IPS DF 6.9 (cell line): ENCODE results near the gene ZAP70.
"Not testable (repeated sequence)": the region's sequence is repeated elsewhere in the genome, so short reads cannot be mapped to it uniquely, and the experiment has no call there.

Source experiments
- DNase-seq: peaks from one replicate; pipeline ENCODE4 v3.0.0-alpha.2; 2013; ENCODE audit warnings: low read depth, low spot score
- H3K27ac ChIP-seq: one replicate; pipeline ENCODE4 v1.5.1; 2013; ENCODE audit warnings: low read length, control low read depth
- H3K27me3 ChIP-seq: 2 replicates; pipeline ENCODE4 v1.6.1; 2013; ENCODE audit warnings: mild to moderate bottlenecking, low read length; ENCODE audit not compliant: control insufficient read depth, insufficient read depth
- H3K36me3 ChIP-seq: 2 replicates; pipeline ENCODE4 v1.6.1; 2013; ENCODE audit warnings: low read length; ENCODE audit not compliant: control insufficient read depth, insufficient read depth
- H3K4me1 ChIP-seq: 2 replicates; pipeline ENCODE4 v1.6.1; 2013; ENCODE audit warnings: low read length; ENCODE audit not compliant: control insufficient read depth, insufficient read depth
- H3K4me3 ChIP-seq: 2 replicates; pipeline ENCODE4 v1.5.1; 2013; ENCODE audit warnings: mild to moderate bottlenecking, low read length
- H3K9me3 ChIP-seq: 2 replicates; pipeline ENCODE4 v1.6.1; 2013; ENCODE audit warnings: low read length, inconsistent platforms; ENCODE audit not compliant: control insufficient read depth, insufficient read depth
- WGBS: extraction: QIAGEN DNeasy Blood & Tissue Kit; methylation state at CpG from one replicate; pipeline ENCODE4 v1.1.7; 2013; ENCODE audit warnings: mixed read lengths, missing lambda C conversion rate; ENCODE audit not compliant: insufficient read length, insufficient coverage; 5-methylcytosine and 5-hydroxymethylcytosine counted together

The ZAP70 gene

GRCh38 chr2:97708048-97708380 lies 5.4 kb upstream of the ZAP70 start:
- no peaks in the 10 kb centered on the region for H3K27me3 ChIP-seq

GRCh38 chr2:97708608-97709007 lies 4.8 kb upstream of the ZAP70 start:
- no peaks in the 10 kb centered on the region; the same call in 1 of the 2 replicates for H3K4me1 ChIP-seq
- no peaks in the 10 kb centered on the region for H3K27me3 ChIP-seq
- H3K27ac ChIP-seq, result no peak overlapping the region
- WGBS, result no CpG with 5 or more reads among the region's 8 CpGs
- no peaks in the 10 kb centered on the region for H3K36me3 ChIP-seq
- DNase-seq, result no peak
- no peaks in the 10 kb centered on the region for H3K9me3 ChIP-seq
- no peak overlapping the region for H3K4me3 ChIP-seq

More at GRCh38 chr2:97708048-97708380, 5.4 kb upstream of the ZAP70 start:
- H3K9me3 ChIP-seq, result no peaks in the 10 kb centered on the region
- H3K4me3 ChIP-seq, result no peak overlapping the region
- no peak for DNase-seq
- H3K4me1 ChIP-seq, result no peaks in the 10 kb centered on the region
- no CpG with 5 or more reads among the region's 4 CpGs for WGBS
- H3K36me3 ChIP-seq, result no peaks in the 10 kb centered on the region
- H3K27ac ChIP-seq, result no peak overlapping the region

GRCh38 chr2:97711394-97711711 lies 2.0 kb upstream of the ZAP70 start:
- Histone ChIP-seq H3K9me3 (no peaks in the 10 kb centered on the region), H3K36me3 (no peaks in the 10 kb centered on the region), H3K4me3 (no peak overlapping the region), H3K27me3 (no peaks in the 10 kb centered on the region), H3K27ac (no peak overlapping the region), H3K4me1 (no peaks in the 10 kb centered on the region; the same call in 1 of the 2 replicates)
- no peak for DNase-seq
- WGBS, result no CpG with 5 or more reads among the region's 6 CpGs

GRCh38 chr2:97712175-97712574 lies 1.2 kb upstream of the ZAP70 start:
- H3K4me1 ChIP-seq, DNase-seq, H3K27me3 ChIP-seq, H3K36me3 ChIP-seq, H3K9me3 ChIP-seq, H3K4me3 ChIP-seq, H3K27ac ChIP-seq: not testable (repeated sequence)
- WGBS, result no CpG with 5 or more reads among the region's 9 CpGs

- Histone ChIP-seq H3K36me3 (no peaks in the 10 kb centered on the region), H3K4me3 (no peak overlapping the region), H3K27ac (no peak overlapping the region), H3K27me3 (no peaks in the 10 kb centered on the region), H3K4me1 (no peaks in the 10 kb centered on the region; the same call in 1 of the 2 replicates), H3K9me3 (no peaks in the 10 kb centered on the region)
- no CpG with 5 or more reads among the region's 11 CpGs for WGBS
- DNase-seq, result no peak
Measured at GRCh38 chr2:97712693-97713295, 582 bp upstream of the ZAP70 start.

- Histone ChIP-seq H3K27me3 (no peaks in the 10 kb centered on the region), H3K9me3 (no peaks in the 10 kb centered on the region), H3K27ac (no peak overlapping the region), H3K4me1 (no peaks in the 10 kb centered on the region; the same call in 1 of the 2 replicates), H3K36me3 (no peaks in the 10 kb centered on the region), H3K4me3 (no peak overlapping the region)
- no CpG with 5 or more reads among the region's 17 CpGs for WGBS
- DNase-seq, result no peak
Measured at GRCh38 chr2:97714084-97714949, 941 bp downstream of the ZAP70 start.

- no peaks in the 10 kb centered on the region for H3K9me3 ChIP-seq
- H3K4me1 ChIP-seq, result no peaks in the 10 kb centered on the region; the same call in 1 of the 2 replicates
- no CpG with 5 or more reads among the region's 13 CpGs for WGBS
- H3K27me3 ChIP-seq, result no peaks in the 10 kb centered on the region
- H3K36me3 ChIP-seq, result no peaks in the 10 kb centered on the region
- no peak for DNase-seq
- no peak overlapping the region for H3K27ac ChIP-seq
- H3K4me3 ChIP-seq, result no peak overlapping the region
Measured at GRCh38 chr2:97714950-97715652, 1.7 kb downstream of the ZAP70 start.

GRCh38 chr2:97715951-97716694 lies 2.7 kb downstream of the ZAP70 start:
- DNase-seq, result no peak
- Histone ChIP-seq H3K9me3 (no peaks in the 10 kb centered on the region), H3K27me3 (no peaks in the 10 kb centered on the region), H3K36me3 (no peaks in the 10 kb centered on the region), H3K27ac (no peak overlapping the region), H3K4me1 (no peaks in the 10 kb centered on the region; the same call in 1 of the 2 replicates), H3K4me3 (no peak overlapping the region)
- WGBS, result no CpG with 5 or more reads among the region's 9 CpGs

- no peak overlapping the region for H3K27ac ChIP-seq
- no peaks in the 10 kb centered on the region for H3K27me3 ChIP-seq
- H3K36me3 ChIP-seq, result no peaks in the 10 kb centered on the region
- no peak for DNase-seq
- H3K4me1 ChIP-seq, result no peaks in the 10 kb centered on the region; the same call in 1 of the 2 replicates
- no CpG with 5 or more reads among the region's 21 CpGs for WGBS
- no peak overlapping the region for H3K4me3 ChIP-seq
- H3K9me3 ChIP-seq, result no peaks in the 10 kb centered on the region
Measured at GRCh38 chr2:97716695-97717612, 3.6 kb downstream of the ZAP70 start.
